H1 (cell line): ENCODE measurements around the gene ANXA4. TPM values are rescaled to one million over a fixed set of nuclear protein-coding genes. Genes with fewer than 3 reads are reported as not detected.

ENCODE experiments used
- CTCF ChIA-PET: fragments of 300-600 bp; sonication (Branson Sonifier 250); formaldehyde crosslinking; loops from one replicate; lab custom pipeline; 2021; ENCODE audit not compliant: partially characterized antibody; lab: Charles Lee
- POLR2A ChIA-PET: fragments of 300-600 bp; sonication (Branson Sonifier 250); formaldehyde crosslinking; loops from one replicate; lab custom pipeline; 2021; ENCODE audit warnings: inconsistent platforms; ENCODE audit not compliant: partially characterized antibody; lab: Charles Lee
- DNase-seq, 2 experiments: peaks; one replicate each; pipeline versions ENCODE4 v3.0.0 to v3.0.0-alpha.2; 2010 to 2022; ENCODE audit warnings: low spot score in 2 of 2, low read depth in 1 of 2, mixed read lengths in 1 of 2
- FAIRE-seq: peaks from 2 replicates; lab custom pipeline; 2011; peaks lifted over from hg19 to GRCh38; lab: Jason Lieb, UNC
- H2AFZ ChIP-seq: 2 replicates; pipeline ENCODE4 v1.8.1; 2012; ENCODE audit warnings: low read length, inconsistent platforms
- H2AK5ac ChIP-seq: 2 replicates; pipeline ENCODE4 v1.6.1; 2013; ENCODE audit warnings: low read depth, low read length
- H2BK120ac ChIP-seq: replicated peaks from 2 replicates; pipeline ENCODE3; 2013; ENCODE audit warnings: low read depth, low read length, inconsistent platforms
- H2BK12ac ChIP-seq: 2 replicates; pipeline ENCODE4 v1.6.1; 2013; ENCODE audit warnings: low read depth, low read length
- H2BK15ac ChIP-seq: 2 replicates; pipeline ENCODE4 v1.6.1; 2013; ENCODE audit warnings: low read length
- H2BK20ac ChIP-seq: 2 replicates; pipeline ENCODE4 v1.6.1; 2013; ENCODE audit warnings: low read length
- H2BK5ac ChIP-seq: 2 replicates; pipeline ENCODE4 v1.6.1; 2013; ENCODE audit warnings: low read depth, low read length
- H3K14ac ChIP-seq: 2 replicates; pipeline ENCODE4 v1.6.1; 2013; ENCODE audit warnings: inconsistent platforms; ENCODE audit not compliant: insufficient read length
- H3K18ac ChIP-seq: 2 replicates; pipeline ENCODE4 v1.6.1; 2013; ENCODE audit warnings: low read length; ENCODE audit errors: extremely low read depth
- H3K23ac ChIP-seq: 2 replicates; pipeline ENCODE4 v1.6.1; 2013; ENCODE audit warnings: inconsistent platforms; ENCODE audit not compliant: insufficient read length
- H3K23me2 ChIP-seq: 2 replicates; pipeline ENCODE4 v1.6.1; 2013; ENCODE audit warnings: low read depth, low read length
- H3K27ac ChIP-seq: 2 replicates; pipeline ENCODE4 v1.6.1; 2011; ENCODE audit warnings: low read depth, low read length, inconsistent platforms
- H3K27me3 ChIP-seq, 4 experiments: replicated peaks in 1 of 4; 1 replicate in 1 of 4; 2 replicates in 3 of 4; pipeline versions ENCODE4 v1.6.1 to v1.8.1; 2011 to 2013; ENCODE audit warnings: low read length in 3 of 4, mild to moderate bottlenecking in 3 of 4, inconsistent platforms in 2 of 4, mixed read lengths in 2 of 4, moderate library complexity in 1 of 4; ENCODE audit not compliant: control insufficient read depth in 3 of 4, insufficient read depth in 3 of 4; ENCODE audit errors: extremely low read depth in 1 of 4
- H3K36me3 ChIP-seq, 4 experiments: 2 replicates each; pipeline versions ENCODE4 v1.6.1 to v1.8.1; 2011 to 2013; ENCODE audit warnings: mild to moderate bottlenecking in 4 of 4, low read length in 3 of 4, moderate library complexity in 2 of 4, control low read depth in 1 of 4, inconsistent platforms in 1 of 4; ENCODE audit not compliant: insufficient read depth in 4 of 4, control insufficient read depth in 2 of 4
- H3K4ac ChIP-seq: replicated peaks from 2 replicates; pipeline ENCODE3; 2013; ENCODE audit warnings: low read length, low read depth, mixed read lengths, inconsistent platforms; ENCODE audit not compliant: insufficient read length
- H3K4me1 ChIP-seq, 4 experiments: replicated peaks in 1 of 4; 1 replicate in 1 of 4; 2 replicates in 3 of 4; pipeline versions ENCODE4 v1.6.1 to v1.8.1; 2011 to 2013; ENCODE audit warnings: low read length in 3 of 4, inconsistent platforms in 2 of 4, mixed read lengths in 1 of 4; ENCODE audit not compliant: insufficient read depth in 4 of 4, control insufficient read depth in 3 of 4
- H3K4me2 ChIP-seq, 2 experiments: 2 replicates each; pipeline versions ENCODE4 v1.6.1 to v1.8.1; 2011 to 2013; ENCODE audit warnings: low read depth in 2 of 2, low read length in 2 of 2, control low read depth in 1 of 2, inconsistent platforms in 1 of 2, mild to moderate bottlenecking in 1 of 2; ENCODE audit not compliant: insufficient read depth in 1 of 2
- H3K4me3 ChIP-seq, 4 experiments: fragments of 200-600, 300-600 bp in 1 of 4; sonication (generic), shearing (Covaris generic), sonication (Bioruptor Twin) in 1 of 4; 2 replicates each; pipeline versions ENCODE4 v1.5.1 to v1.8.1; 2011 to 2016; ENCODE audit warnings: low read length in 4 of 4, low read depth in 3 of 4, control low read depth in 2 of 4, inconsistent platforms in 2 of 4, mild to moderate bottlenecking in 2 of 4, mixed read lengths in 1 of 4, moderate library complexity in 1 of 4; ENCODE audit not compliant: insufficient read depth in 2 of 4; ENCODE audit errors: extremely low read depth in 1 of 4
- H3K56ac ChIP-seq: replicated peaks from 2 replicates; pipeline ENCODE3; 2013; ENCODE audit warnings: low read depth, mild to moderate bottlenecking, mixed read lengths, low read length, inconsistent platforms; ENCODE audit not compliant: insufficient read length
- H3K79me1 ChIP-seq: 2 replicates; pipeline ENCODE4 v1.6.1; 2013; ENCODE audit warnings: low read depth, low read length, control low read depth
- H3K79me2 ChIP-seq, 2 experiments: 2 replicates each; pipeline versions ENCODE4 v1.6.1 to v1.8.1; 2012 to 2013; ENCODE audit warnings: low read length in 2 of 2, mild to moderate bottlenecking in 2 of 2, inconsistent platforms in 1 of 2; ENCODE audit not compliant: insufficient read depth in 2 of 2, control insufficient read depth in 1 of 2
- H3K9ac ChIP-seq, 4 experiments: replicated peaks in 1 of 4; 1 replicate in 1 of 4; 2 replicates in 3 of 4; pipeline versions ENCODE4 v1.6.1 to v1.8.1; 2011 to 2013; ENCODE audit warnings: low read depth in 3 of 4, low read length in 3 of 4, control low read depth in 2 of 4, mild to moderate bottlenecking in 2 of 4, moderate library complexity in 2 of 4, inconsistent platforms in 1 of 4; ENCODE audit errors: extremely low read depth in 1 of 4
- H3K9me3 ChIP-seq, 2 experiments: 2 replicates each; pipeline versions ENCODE4 v1.6.1 to v1.8.1; 2012 to 2013; ENCODE audit warnings: mild to moderate bottlenecking in 2 of 2, moderate library complexity in 2 of 2, control low read depth in 1 of 2, inconsistent platforms in 1 of 2, low read depth in 1 of 2, low read length in 1 of 2, mixed read lengths in 1 of 2; ENCODE audit not compliant: insufficient read depth in 2 of 2
- H4K20me1 ChIP-seq, 2 experiments: replicated peaks in 1 of 2; 2 replicates each; pipeline versions ENCODE3 to v1.8.1; 2011 to 2013; ENCODE audit warnings: inconsistent platforms in 2 of 2, low read length in 2 of 2, mild to moderate bottlenecking in 1 of 2; ENCODE audit not compliant: insufficient read depth in 2 of 2, control insufficient read depth in 1 of 2
- H4K5ac ChIP-seq: 2 replicates; pipeline ENCODE4 v1.6.1; 2013; ENCODE audit warnings: low read length, low read depth, mixed read lengths, inconsistent platforms; ENCODE audit not compliant: insufficient read length
- H4K8ac ChIP-seq: 2 replicates; pipeline ENCODE4 v1.8.0; 2013; ENCODE audit warnings: mild to moderate bottlenecking, moderate library complexity, low read length, inconsistent platforms; ENCODE audit not compliant: insufficient read depth; ENCODE audit errors: extremely low read depth
- H4K91ac ChIP-seq: replicated peaks from 2 replicates; pipeline ENCODE3; 2013; ENCODE audit warnings: low read length, mixed read lengths, inconsistent platforms; ENCODE audit not compliant: insufficient read length
- ASH2L ChIP-seq: fragments of 200-600, 300-600 bp; sonication (generic); IDR thresholded peaks from one replicate; pipeline ENCODE4 v1.7.1; 2017; ENCODE audit warnings: low read length
- CBX8 ChIP-seq: fragments of 300-800, 300-1000 bp; sonication (generic); IDR thresholded peaks from 2 replicates; pipeline ENCODE4 v1.7.1; 2016; ENCODE audit warnings: low read depth, low read length, borderline replicate concordance
- CEBPB ChIP-seq: IDR thresholded peaks from 2 replicates; pipeline ENCODE4 v1.6.1; 2012; ENCODE audit warnings: low read depth, low read length
- JUN ChIP-seq: IDR thresholded peaks from 2 replicates; pipeline ENCODE4 v1.6.1; 2011; ENCODE audit warnings: low read depth, mild to moderate bottlenecking, improper control_type of control experiment, low read length
- MAFK ChIP-seq: IDR thresholded peaks from 2 replicates; pipeline ENCODE4 v1.6.1; 2012; ENCODE audit warnings: low read depth, mild to moderate bottlenecking, improper control_type of control experiment, low read length
- NANOG ChIP-seq: IDR thresholded peaks from 2 replicates; pipeline ENCODE4 v1.6.1; 2011; ENCODE audit warnings: low read length, low read depth, mild to moderate bottlenecking, inconsistent platforms; ENCODE audit not compliant: insufficient read depth, poor library complexity, severe bottlenecking
- RXRA ChIP-seq: IDR thresholded peaks from 2 replicates; pipeline ENCODE4 v1.6.1; 2011; ENCODE audit warnings: low read depth, mild to moderate bottlenecking, low read length, moderate library complexity; ENCODE audit not compliant: insufficient read depth
- SAP30 ChIP-seq: fragments of 300-600 bp; sonication (generic); IDR thresholded peaks from 2 replicates; pipeline ENCODE4 v1.7.1; 2012; ENCODE audit warnings: low read length, moderate library complexity, mild to moderate bottlenecking, inconsistent platforms; ENCODE audit not compliant: insufficient read depth, insufficient replicate concordance
- SP1 ChIP-seq: IDR thresholded peaks from 2 replicates; pipeline ENCODE4 v1.6.1; 2011; ENCODE audit warnings: low read depth, low read length
- SRF ChIP-seq: IDR thresholded peaks from 2 replicates; pipeline ENCODE4 v1.6.1; 2011; ENCODE audit warnings: mild to moderate bottlenecking, low read depth, low read length, moderate library complexity
- TBP ChIP-seq: IDR thresholded peaks from 2 replicates; pipeline ENCODE4 v1.6.1; 2011; ENCODE audit warnings: low read depth, low read length, improper control_type of control experiment
- ZNF274 ChIP-seq: IDR thresholded peaks from 2 replicates; pipeline ENCODE4 v1.7.0; 2012; ENCODE audit warnings: low read length, borderline replicate concordance; ENCODE audit errors: extremely low read depth
- WGBS, 2 experiments: shearing (Covaris generic) in 1 of 2; methylation state at CpG; one replicate each; pipeline versions ENCODE4 v1.1.6 to v1.1.7; 2013 to 2015; ENCODE audit warnings: low lambda C conversion rate in 2 of 2, mixed read lengths in 2 of 2, inconsistent platforms in 1 of 2, low coverage in 1 of 2, missing lambda C conversion rate in 1 of 2; ENCODE audit not compliant: insufficient replicate concordance in 2 of 2, insufficient coverage in 1 of 2, insufficient read length in 1 of 2; ENCODE audit errors: extremely low coverage in 1 of 2, missing lambda C conversion rate in 1 of 2; 5-methylcytosine and 5-hydroxymethylcytosine counted together
- polyA plus RNA-seq, 7 experiments: library from polyadenylated mRNA; depleted of rRNA in 3 of 7; stranded (reverse) in 5 of 7; unstranded in 2 of 7; fragments of >200 nt in 5 of 7; fragments of 200-250 nt in 2 of 7; gene quantifications; 1 replicate in 5 of 7; 2 replicates in 1 of 7; 4 replicates in 1 of 7; pipeline versions ENCODE4 v1.2.1 to v1.2.3, GENCODE V29; 2011 to 2013; ENCODE audit warnings: missing spikeins in 2 of 7, mixed read lengths in 2 of 7
- total RNA-seq: library from RNA; stranded (reverse); fragmentation: NEBNext Ultra II Directional; extraction: Animal tissue kit (Norgen Biotek cat#: 25700); gene quantifications from 2 replicates; pipeline ENCODE4 v1.2.1, GENCODE V29; 2021

ANXA4 gene
- total and polyA plus RNA-seq, 2 of the 8 experiments (the other 6 are each of a cell fraction or from before 2014, with no cell fraction given): 9.4 to 17.6 TPM

DNA sequence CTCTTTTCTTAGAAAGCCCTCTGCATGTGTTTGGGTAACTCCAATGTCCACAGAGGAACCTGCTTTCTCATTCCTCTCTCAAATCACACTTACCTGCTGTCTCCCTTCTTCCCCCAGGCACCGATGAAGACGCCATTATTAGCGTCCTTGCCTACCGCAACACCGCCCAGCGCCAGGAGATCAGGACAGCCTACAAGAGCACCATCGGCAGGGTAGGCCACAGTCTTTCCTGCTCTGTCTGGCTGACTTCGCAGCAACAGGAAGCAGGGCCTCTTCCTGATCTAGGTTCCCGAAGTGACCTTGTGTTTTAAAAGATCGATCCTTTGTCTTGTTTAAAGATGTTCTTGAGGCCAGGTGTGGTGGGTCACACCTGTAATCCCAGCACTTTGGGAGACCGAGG is 62.5 kb downstream of the ANXA4 start:
- Histone ChIP-seq H4K5ac (no peak overlapping the region), H3K27ac (no peak overlapping the region), H4K20me1 (peaks cover 0 to 2% of the 10 kb centered on the region in 2 experiments), H4K91ac (no peak overlapping the region), H3K79me2 (no peaks in the 10 kb centered on the region), H3K4me3 (no peak overlapping the region), H3K9ac (no peak overlapping the region), H4K8ac (peak overlapping the region; percentile 66; the same call in 1 of the 2 replicates), H3K27me3 (no peaks in the 10 kb centered on the region), H3K9me3 (no peaks in the 10 kb centered on the region), H2BK20ac (no peak overlapping the region), H3K4me2 (no peak overlapping the region), H2AFZ (no peak overlapping the region), H3K23ac (no peak overlapping the region), H3K36me3 (no peaks in the 10 kb centered on the region), H3K4ac (no peak overlapping the region), H2BK12ac (no peak overlapping the region), H3K56ac (no peak overlapping the region), H3K18ac (no peak overlapping the region), H3K14ac (no peak overlapping the region), H3K23me2 (no peaks in the 10 kb centered on the region), H2AK5ac (no peak overlapping the region), H2BK15ac (no peak overlapping the region), H2BK5ac (no peak overlapping the region), H3K79me1 (no peaks in the 10 kb centered on the region), H3K4me1 (peaks cover 0 to 2% (median 0%) of the 10 kb centered on the region in 4 experiments; a peak in 1 of 7 replicates), H2BK120ac (no peak overlapping the region)
- DNase-seq (peak in 1 of 2 experiments; percentile 30), FAIRE-seq (no peak)
- CTCF ChIA-PET: interaction anchor here (1.2 to 22.2 kb wide), 4 partner anchors 10 to 79 kb away, joined by 3 to 319 read pairs (median 6); no protein-coding TSS in a partner anchor
- POLR2A ChIA-PET: no interaction called here
- WGBS, 2 experiments: 95% methylated on average over 11 of the region's 11 CpGs; no CpG with 5 or more reads in 1 of the 2 experiments
- TF ChIP-seq MAFK (no peak), ASH2L (no peak), SAP30 (no peak), CEBPB (no peak), TBP (no peak), SP1 (no peak), SRF (no peak), NANOG (no peak), ZNF274 (no peak), CBX8 (no peak), JUN (no peak), RXRA (no peak)
